Endothelial cell of hepatic sinusoid (primary cell): ENCODE measurements around the gene PRKCE.

Experiments
- in situ Hi-C: cut with HindIII; loops from 2 replicates; pipeline ENCODE4 v1.10.0; 2017; ENCODE audit warnings: low sequenced_read_pairs

PRKCE gene

DNA sequence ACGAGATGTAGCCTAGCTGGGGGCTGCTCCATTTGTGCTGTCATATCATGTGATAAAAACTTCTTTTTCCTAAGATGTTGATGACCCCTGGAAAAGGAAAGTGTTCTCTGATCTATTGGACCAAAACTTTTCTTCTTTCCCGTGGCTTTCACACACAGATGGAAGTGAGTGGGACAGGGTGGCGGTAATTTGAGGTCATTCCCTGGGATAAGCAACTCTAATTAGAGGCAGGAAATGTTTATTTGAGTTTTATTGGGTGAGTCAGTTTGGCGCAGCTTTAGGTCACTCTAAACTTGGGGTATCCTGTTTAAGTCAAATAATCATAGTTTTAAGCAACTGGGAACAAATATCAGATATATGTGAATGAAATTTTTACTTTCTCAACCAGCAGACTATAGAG lies 424.8 kb downstream of the PRKCE start:
- in situ Hi-C loops, result no loop called here

DNA sequence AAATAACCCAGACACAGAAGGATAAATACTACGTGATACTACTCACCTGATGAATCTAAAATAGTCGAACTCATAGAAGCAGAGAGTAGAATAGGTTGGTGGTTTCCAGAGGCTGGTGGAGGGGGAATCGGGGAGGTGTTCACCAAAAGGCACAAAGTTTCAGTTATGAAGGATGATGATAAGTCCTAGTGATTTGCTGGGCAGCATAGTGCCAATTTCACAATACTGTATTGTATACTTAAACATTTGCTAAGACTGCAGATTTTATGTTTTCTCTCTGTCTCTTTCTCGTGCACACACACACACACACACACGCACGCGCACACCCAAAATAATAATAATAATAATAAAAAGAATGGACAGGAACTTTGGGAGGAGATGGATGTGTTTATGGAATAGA lies 425.4 kb downstream of the PRKCE start:
- in situ Hi-C loops, result no loop called here

- in situ Hi-C loops, result no loop called here
Observed at GRCh38 chr2:46077522-46078107, 426.1 kb downstream of the PRKCE start.

DNA sequence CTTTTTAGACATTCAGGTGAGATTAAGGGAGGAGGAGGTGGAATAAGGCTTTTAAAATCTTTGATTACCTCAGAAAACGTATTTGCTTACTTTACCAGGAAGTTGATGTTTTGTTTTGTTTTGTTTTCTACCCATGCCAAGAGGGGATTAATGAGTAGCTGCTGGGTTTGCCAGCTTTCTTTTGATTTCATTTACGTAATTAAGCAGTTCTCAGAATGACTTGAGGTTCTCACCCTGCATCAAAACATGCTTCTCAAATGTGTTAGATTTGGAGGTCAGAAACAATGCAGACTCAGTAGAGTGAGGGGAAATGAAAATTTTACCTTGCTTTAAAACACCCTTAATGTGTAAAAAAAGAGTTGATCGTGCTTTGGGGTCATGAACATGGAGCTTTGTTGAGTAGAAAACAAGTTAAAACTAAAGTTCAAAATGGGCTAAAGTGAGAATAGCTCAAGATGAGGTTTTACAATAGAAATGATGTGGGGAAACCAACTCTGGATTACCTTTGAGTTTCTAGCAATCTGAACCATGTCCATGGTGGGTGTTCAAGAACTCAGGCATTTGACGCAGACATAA lies 428.6 kb downstream of the PRKCE start:
- in situ Hi-C loops, result loop anchor here (5.0 kb wide), 3 partner anchors 47 to 172 kb away; no protein-coding TSS in a partner anchor

DNA sequence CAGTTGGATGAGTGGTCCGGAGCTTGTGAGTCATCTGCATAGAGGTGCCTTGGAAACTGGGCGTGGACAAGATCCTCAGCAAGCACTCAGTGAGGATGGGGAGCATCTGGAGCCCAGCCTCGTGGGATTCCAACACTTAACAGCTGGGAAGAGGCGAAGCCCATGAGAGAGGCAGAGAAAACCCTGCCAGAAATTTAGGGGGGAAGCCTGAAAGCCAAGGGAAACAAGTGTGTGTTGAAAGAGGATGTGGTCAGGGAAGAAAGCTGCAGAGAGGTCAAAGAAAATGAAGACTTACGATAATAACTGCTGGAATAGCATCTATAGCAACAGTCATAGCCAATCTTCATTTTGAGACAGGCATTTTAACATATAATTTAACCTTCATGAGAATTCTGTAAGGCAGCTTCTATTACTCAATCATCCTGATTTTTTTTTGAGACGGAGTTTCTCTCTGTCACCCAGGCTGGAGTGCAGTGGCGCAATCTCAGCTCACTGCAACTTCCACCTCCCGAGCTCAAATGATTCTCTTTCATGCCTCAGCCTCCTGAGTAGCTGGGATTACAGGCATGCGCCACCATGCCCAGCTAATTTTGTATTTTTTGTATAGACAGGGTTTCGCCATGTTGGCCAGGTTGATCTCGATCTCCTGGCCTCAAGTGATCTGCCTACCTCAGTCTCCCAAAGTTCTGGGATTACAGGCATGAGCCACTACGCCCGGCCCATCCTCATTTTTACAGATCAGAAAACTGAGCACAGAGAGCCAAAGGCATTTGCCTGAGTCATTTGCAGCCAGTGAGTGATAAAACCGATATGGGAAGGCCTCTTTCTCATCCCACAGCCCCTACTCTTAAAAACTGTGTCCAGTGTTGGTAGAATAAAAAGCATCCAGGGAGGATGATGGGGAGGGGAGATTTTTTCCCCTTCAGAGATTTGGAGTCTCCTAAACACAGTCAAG lies 431.3 kb downstream of the PRKCE start:
- in situ Hi-C loops, result loop anchor here (5.0 kb wide), 3 partner anchors 44 to 169 kb away; no protein-coding TSS in a partner anchor

- in situ Hi-C loops, result no loop called here
Observed at GRCh38 chr2:46086578-46087070, 435.1 kb downstream of the PRKCE start.

DNA sequence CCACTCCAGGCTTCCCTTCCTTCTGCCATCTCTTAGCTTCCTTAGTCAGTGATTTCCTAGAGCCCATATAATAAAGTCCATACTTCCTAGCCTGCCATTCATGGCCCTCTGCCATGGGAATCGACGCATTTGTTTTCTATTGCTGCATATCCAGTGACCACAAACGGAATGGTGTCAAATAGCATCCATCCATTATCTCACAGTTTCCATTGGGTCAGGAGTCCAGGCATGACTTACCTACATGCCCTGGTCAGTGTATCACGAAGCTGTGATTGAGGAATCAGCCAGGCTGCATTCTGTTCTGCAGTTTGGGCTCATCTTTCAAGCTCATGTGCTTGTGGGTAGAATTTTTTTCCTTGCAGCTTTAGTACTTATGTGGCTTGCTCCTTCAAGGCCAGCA lies 436.0 kb downstream of the PRKCE start:
- in situ Hi-C loops, result no loop called here

DNA sequence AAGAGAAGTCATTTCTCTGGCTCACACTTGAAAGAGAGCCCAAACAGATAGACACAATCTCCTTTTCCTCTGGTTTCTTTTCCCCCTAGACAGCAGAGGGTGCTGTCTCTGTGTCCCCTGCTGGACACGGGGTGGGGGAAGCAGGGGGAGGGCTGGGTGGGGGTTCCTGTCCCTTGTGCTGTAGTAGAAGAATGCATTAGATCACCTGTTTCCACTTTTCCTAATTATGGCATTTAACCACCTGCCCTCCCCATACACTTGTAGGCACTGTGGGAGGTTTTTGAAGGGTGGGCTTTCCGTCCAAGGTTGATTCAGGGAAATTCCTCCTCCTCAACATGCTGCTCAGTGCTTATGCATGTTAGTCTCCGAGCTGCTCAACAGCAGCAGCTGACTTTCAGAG lies 439.5 kb downstream of the PRKCE start:
- in situ Hi-C loops, result loop anchor here (5.0 kb wide), 1 partner anchor 366 kb away; no protein-coding TSS in a partner anchor

- in situ Hi-C loops, result loop anchor here (5.0 kb wide), 1 partner anchor 365 kb away; no protein-coding TSS in a partner anchor
Observed at GRCh38 chr2:46091961-46092667, 440.6 kb downstream of the PRKCE start.

GRCh38 chr2:46094689-46095088 lies 443.2 kb downstream of the PRKCE start:
- in situ Hi-C loops, result loop anchor here (5.0 kb wide), 1 partner anchor 363 kb away; no protein-coding TSS in a partner anchor

- in situ Hi-C loops, result no loop called here
Observed at GRCh38 chr2:46095830-46096229, 444.4 kb downstream of the PRKCE start.

DNA sequence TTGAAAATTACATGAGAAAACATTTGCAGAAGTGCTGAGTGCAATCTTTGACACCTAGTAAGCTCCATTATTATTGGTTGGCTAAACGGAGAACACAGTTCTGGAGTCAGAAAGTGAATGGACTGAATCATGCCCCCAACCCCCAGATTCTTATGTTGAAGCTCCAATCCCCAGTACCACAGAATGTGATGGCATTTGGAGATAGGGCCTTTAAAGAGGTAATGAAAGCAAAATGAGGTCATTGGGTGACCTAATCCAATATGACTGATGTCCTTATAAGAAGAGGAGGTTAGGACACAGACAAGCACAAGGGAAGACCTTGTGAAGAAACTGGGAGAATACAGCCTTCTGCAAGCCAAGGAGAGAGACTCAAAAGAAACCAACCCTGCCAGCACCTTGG lies 444.8 kb downstream of the PRKCE start:
- in situ Hi-C loops, result no loop called here

DNA sequence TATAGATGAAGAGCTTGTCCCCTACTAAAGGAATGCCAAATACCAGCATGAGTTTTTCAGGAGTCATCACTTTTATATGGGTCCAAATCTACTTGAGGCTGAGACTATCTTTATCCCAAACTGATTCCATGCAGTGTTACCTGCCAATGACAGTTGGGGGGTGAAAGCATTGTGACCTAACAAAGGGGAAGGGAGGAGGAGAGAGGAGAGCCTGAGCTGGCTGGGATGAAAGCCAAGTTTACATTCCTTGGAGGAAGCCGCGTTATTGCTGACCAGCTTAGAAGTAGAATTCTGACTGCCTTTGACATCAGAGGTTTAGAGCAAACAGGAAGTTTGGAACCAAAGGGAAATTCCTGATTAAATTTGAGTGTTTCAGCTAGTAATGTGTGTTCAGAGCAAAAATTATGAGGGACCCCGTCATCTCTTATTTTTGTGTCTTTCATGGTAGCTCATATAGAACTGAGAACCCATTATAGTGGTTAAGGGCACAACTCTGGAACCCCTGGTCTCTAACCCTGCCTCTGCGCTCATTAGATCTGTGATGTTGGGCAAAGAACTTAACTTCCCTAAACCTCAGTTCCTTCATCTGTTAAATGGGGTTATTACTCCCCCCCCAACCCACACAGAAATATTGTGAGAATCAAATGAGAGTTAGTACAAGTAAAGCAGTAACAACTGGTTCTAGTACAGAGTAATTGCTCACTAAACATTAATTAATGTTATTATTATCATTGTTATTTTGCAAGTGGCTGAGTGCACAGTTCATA lies 446.4 kb downstream of the PRKCE start:
- in situ Hi-C loops, result no loop called here

GRCh38 chr2:46098621-46099062 lies 447.2 kb downstream of the PRKCE start:
- in situ Hi-C loops, result no loop called here

DNA sequence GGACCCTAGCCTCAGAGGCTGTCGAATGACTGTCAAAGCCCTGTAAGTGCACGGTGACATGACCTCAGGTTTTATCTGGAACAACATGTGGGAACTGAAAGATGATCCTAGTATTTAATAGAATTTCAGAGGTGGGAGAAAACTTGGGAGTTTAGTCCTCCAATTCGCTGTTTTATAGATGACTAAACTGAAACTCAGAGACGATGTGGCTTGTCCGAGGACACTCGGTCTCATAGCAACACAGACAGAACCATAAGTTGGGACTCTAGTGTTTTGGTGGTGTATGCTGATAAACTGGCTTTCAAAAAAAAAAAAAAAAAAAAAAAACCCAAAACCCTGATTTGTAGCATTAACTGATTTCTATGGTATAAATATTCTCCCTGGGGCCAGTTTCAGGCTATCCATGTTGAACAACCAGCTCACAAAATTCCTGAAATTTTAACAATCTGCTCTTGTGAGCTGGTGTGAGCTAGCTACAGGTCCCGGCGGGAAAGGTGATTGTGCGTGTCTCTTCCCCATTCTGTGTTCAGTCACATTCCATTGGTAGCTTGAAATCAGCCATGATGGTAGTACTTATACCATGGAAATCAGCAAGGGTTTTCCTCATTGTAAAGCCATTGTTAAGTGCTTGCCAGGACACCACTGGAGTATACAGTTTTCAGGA lies 450.2 kb downstream of the PRKCE start:
- in situ Hi-C loops, result no loop called here

DNA sequence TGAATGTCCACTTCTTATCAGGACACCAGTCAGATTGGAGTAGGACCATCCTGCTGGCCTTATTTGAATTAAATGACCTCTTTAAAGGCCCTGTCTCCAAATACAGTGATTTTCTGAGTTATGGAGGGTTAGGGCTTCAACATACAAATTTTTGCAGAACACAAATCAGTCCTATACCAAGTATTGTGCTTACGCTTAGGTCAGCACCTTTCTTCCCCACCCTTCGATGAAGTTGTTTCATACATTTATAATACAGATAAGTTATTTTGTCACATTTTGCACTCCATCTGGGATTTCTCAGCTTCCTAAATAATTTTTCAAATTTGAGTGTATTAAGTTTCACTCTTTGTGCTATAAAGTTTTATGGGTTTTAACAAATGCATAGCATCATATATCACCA lies 455.2 kb downstream of the PRKCE start:
- in situ Hi-C loops, result no loop called here

DNA sequence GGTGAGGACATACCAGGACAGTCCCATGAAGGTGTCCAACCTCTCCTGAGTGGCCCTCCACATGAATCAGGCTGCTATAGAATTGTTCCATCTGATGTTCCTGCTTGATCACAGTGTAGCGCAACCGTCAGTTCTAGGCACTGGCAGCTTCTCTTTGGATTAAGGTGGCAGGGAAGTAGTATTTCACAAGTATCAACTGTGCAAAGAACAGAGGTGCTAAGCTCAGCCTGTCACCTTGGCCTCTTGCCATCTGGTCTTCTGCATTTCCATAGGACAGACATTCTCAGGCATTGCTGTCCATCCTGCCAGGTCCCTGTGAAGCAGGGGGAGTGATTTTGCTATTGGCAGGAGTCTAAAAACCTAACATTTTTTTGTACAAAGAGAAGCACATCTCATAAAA lies 463.5 kb downstream of the PRKCE start:
- in situ Hi-C loops, result no loop called here

- in situ Hi-C loops, result no loop called here
Observed at GRCh38 chr2:46116150-46116549, 464.7 kb downstream of the PRKCE start.

GRCh38 chr2:46116553-46116991 lies 465.1 kb downstream of the PRKCE start:
- in situ Hi-C loops, result no loop called here
